ENCODE results near the gene C11orf97.

C11orf97 gene

DNA sequence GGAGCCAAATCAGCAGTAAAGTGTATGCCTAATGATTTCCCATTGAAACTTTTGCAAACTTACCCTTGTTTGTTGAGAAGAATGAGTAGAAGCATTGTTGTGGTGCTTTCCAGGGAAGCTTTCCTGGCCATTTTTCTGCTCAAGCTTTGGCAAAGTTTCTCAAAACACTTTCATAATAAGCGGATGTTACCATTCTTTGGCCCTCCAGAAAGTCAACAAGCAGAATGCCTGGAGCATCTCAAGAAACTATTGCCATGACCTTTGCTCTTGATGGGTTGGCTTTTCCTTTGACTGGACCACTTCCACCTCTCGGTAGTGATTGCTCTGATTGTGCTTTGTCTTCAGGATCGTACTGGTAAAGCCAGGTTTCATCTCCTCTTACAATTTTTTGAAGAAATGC is 65.6 kb downstream of the C11orf97 start:
- DNase-seq (ENCODE audit: low read depth), result no peak
- TF ChIP-seq, protein P1, sequence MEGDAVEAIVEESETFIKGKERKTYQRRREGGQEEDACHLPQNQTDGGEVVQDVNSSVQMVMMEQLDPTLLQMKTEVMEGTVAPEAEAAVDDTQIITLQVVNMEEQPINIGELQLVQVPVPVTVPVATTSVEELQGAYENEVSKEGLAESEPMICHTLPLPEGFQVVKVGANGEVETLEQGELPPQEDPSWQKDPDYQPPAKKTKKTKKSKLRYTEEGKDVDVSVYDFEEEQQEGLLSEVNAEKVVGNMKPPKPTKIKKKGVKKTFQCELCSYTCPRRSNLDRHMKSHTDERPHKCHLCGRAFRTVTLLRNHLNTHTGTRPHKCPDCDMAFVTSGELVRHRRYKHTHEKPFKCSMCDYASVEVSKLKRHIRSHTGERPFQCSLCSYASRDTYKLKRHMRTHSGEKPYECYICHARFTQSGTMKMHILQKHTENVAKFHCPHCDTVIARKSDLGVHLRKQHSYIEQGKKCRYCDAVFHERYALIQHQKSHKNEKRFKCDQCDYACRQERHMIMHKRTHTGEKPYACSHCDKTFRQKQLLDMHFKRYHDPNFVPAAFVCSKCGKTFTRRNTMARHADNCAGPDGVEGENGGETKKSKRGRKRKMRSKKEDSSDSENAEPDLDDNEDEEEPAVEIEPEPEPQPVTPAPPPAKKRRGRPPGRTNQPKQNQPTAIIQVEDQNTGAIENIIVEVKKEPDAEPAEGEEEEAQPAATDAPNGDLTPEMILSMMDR (IDR thresholded peaks at IDR 0.05; ENCODE audit: insufficient read depth, low read depth, low read length, missing control alignments), result no peak
- H3K4me3 ChIP-seq (ENCODE audit: low read length), result no peak overlapping the region
